KMS-11 (cell line): Measurements from ENCODE around the gene ATAT1.

Experiments used
- H2AFZ ChIP-seq: fragments of 200-600 bp; sonication (generic); 2 replicates; pipeline ENCODE4 v1.6.1; 2016; ENCODE audit warnings: antibody characterized with exemption, mixed run types, low read depth
- H3K27ac ChIP-seq: fragments of 200-600 bp; sonication (generic); 2 replicates; pipeline ENCODE4 v1.6.1; 2016; ENCODE audit warnings: mild to moderate bottlenecking, mixed run types
- H3K27me3 ChIP-seq: fragments of 200-600 bp; sonication (generic); 2 replicates; pipeline ENCODE4 v1.6.1; 2017; ENCODE audit warnings: mild to moderate bottlenecking, low read depth, mixed run types, moderate library complexity; ENCODE audit not compliant: insufficient read depth
- H3K36me3 ChIP-seq: fragments of 200-600 bp; sonication (generic); 2 replicates; pipeline ENCODE4 v1.6.1; 2017; ENCODE audit warnings: mild to moderate bottlenecking, mixed run types; ENCODE audit not compliant: insufficient read depth
- H3K4me1 ChIP-seq: fragments of 200-600 bp; sonication (generic); 2 replicates; pipeline ENCODE4 v1.6.1; 2016; ENCODE audit warnings: mild to moderate bottlenecking, low read depth, mixed run types; ENCODE audit not compliant: poor library complexity, severe bottlenecking
- H3K4me2 ChIP-seq: fragments of 200-600 bp; sonication (generic); 2 replicates; pipeline ENCODE4 v1.7.0; 2016; ENCODE audit warnings: mild to moderate bottlenecking, mixed run types
- H3K4me3 ChIP-seq: fragments of 200-600 bp; sonication (generic); IDR thresholded peaks from 2 replicates; pipeline ENCODE4 v1.6.1; 2017; ENCODE audit warnings: low read depth, low read length, mixed read lengths; ENCODE audit not compliant: insufficient read depth
- H3K79me2 ChIP-seq: fragments of 200-600 bp; sonication (generic); 2 replicates; pipeline ENCODE4 v1.6.1; 2016; ENCODE audit warnings: low read depth, mixed run types; ENCODE audit not compliant: insufficient read depth
- H3K9ac ChIP-seq: fragments of 200-600 bp; sonication (generic); 2 replicates; pipeline ENCODE4 v1.6.1; 2016; ENCODE audit warnings: mild to moderate bottlenecking, mixed run types
- H4K20me1 ChIP-seq: fragments of 200-600 bp; sonication (generic); 2 replicates; pipeline ENCODE4 v1.6.1; 2016; ENCODE audit warnings: mild to moderate bottlenecking, mixed run types; ENCODE audit not compliant: insufficient read depth
- CTCF ChIP-seq: fragments of 200-600 bp; sonication (generic); conservative IDR thresholded peaks from 2 replicates; pipeline ENCODE4 v1.6.1; 2017; ENCODE audit warnings: low read depth, mild to moderate bottlenecking, antibody characterized with exemption, low read length, moderate library complexity, mixed read lengths

Gene ATAT1

GRCh38 chr6:30644769-30645168 lies 18.1 kb downstream of the ATAT1 start:
- Histone ChIP-seq H3K79me2 (peaks cover 30% of the 10 kb centered on the region), H4K20me1 (no peaks in the 10 kb centered on the region), H3K9ac (no peak overlapping the region), H2AFZ (no peak overlapping the region), H3K4me1 (peaks cover 13% of the 10 kb centered on the region), H3K4me2 (no peak overlapping the region), H3K36me3 (no peaks in the 10 kb centered on the region), H3K27ac (no peak overlapping the region), H3K27me3 (no peaks in the 10 kb centered on the region), H3K4me3 (no peak overlapping the region)
- TF ChIP-seq CTCF = no peak

GRCh38 chr6:30645989-30646388 lies 19.3 kb downstream of the ATAT1 start:
- Histone ChIP-seq H4K20me1 (no peaks in the 10 kb centered on the region), H3K36me3 (no peaks in the 10 kb centered on the region), H2AFZ (no peak overlapping the region), H3K79me2 (peaks cover 31% of the 10 kb centered on the region), H3K9ac (no peak overlapping the region), H3K4me3 (no peak overlapping the region), H3K27ac (no peak overlapping the region), H3K27me3 (no peaks in the 10 kb centered on the region), H3K4me1 (peaks cover 13% of the 10 kb centered on the region), H3K4me2 (peak overlapping the region; percentile 58; the same call in 1 of the 2 replicates)
- TF ChIP-seq CTCF = no peak

- H3K27ac ChIP-seq = peak within 1 kb of the TSS; percentile 81
- H3K36me3 ChIP-seq = no peaks in the 10 kb centered on the region
- TF ChIP-seq CTCF = no peak
Measured at GRCh38 chr6:30646450-30647241, 20.0 kb downstream of the ATAT1 start, which contains the start of gene C6orf136. TSS of gene C6orf136 (plus strand) at chr6:30647133. CDS start at chr6:30647232, 99 bp downstream.

GRCh38 chr6:30647242-30648116 lies 20.8 kb downstream of the ATAT1 start:
- H3K27ac ChIP-seq = peak overlapping the region; percentile 81
- peak overlapping the region; percentile 85 for H3K4me2 ChIP-seq
- no peaks in the 10 kb centered on the region for H3K36me3 ChIP-seq
- TF ChIP-seq CTCF = no peak
- no peaks in the 10 kb centered on the region for H3K27me3 ChIP-seq
- H3K4me3 ChIP-seq = no peak overlapping the region
- no peaks in the 10 kb centered on the region for H4K20me1 ChIP-seq
- H2AFZ ChIP-seq = peak overlapping the region; percentile 85
- H3K4me1 ChIP-seq = peaks cover 13% of the 10 kb centered on the region
- H3K9ac ChIP-seq = peak overlapping the region; percentile 83
- H3K79me2 ChIP-seq = peaks cover 31% of the 10 kb centered on the region

More at GRCh38 chr6:30646450-30647241, 20.0 kb downstream of the ATAT1 start, which contains the start of gene C6orf136:
- Histone ChIP-seq H3K9ac (peak within 1 kb of the TSS; percentile 83), H3K27me3 (no peaks in the 10 kb centered on the region), H3K4me1 (peaks cover 13% of the 10 kb centered on the region), H4K20me1 (no peaks in the 10 kb centered on the region), H3K4me3 (no peak within 1 kb of the TSS), H3K79me2 (peaks cover 31% of the 10 kb centered on the region), H2AFZ (peak within 1 kb of the TSS; percentile 85), H3K4me2 (peak within 1 kb of the TSS; percentile 85)
